H9 (cell line): ENCODE results near the gene CPXM1. TPM values are rescaled to one million over a fixed set of nuclear protein-coding genes. Genes with fewer than 3 reads are reported as not detected.
A peak's percentile ranks its signal among the peaks of the same experiment; 100 is the strongest.

Experiments
- DNase-seq: peaks from one replicate; pipeline ENCODE4 v3.0.0-alpha.2; 2017
- H2AFZ ChIP-seq: one replicate; pipeline ENCODE4 v1.6.1; 2013; ENCODE audit warnings: mild to moderate bottlenecking, low read length, control low read depth, moderate library complexity
- H2AK5ac ChIP-seq: 2 replicates; pipeline ENCODE4 v1.6.1; 2013; ENCODE audit warnings: low read length, control low read depth, mixed read lengths; ENCODE audit not compliant: insufficient read length
- H2BK120ac ChIP-seq: one replicate; pipeline ENCODE4 v1.6.1; 2013; ENCODE audit warnings: low read depth, mild to moderate bottlenecking, low read length, control low read depth, inconsistent platforms; ENCODE audit not compliant: poor library complexity, severe bottlenecking
- H2BK12ac ChIP-seq: 2 replicates; pipeline ENCODE4 v1.6.1; 2013; ENCODE audit warnings: low read length, control low read depth, mixed read lengths, low read depth; ENCODE audit not compliant: insufficient read length
- H2BK15ac ChIP-seq: 2 replicates; pipeline ENCODE4 v1.6.1; 2013; ENCODE audit warnings: low read depth, low read length, control low read depth
- H2BK20ac ChIP-seq: one replicate; pipeline ENCODE4 v1.6.1; 2013; ENCODE audit warnings: low read depth, mild to moderate bottlenecking, low read length, control low read depth, inconsistent platforms; ENCODE audit not compliant: poor library complexity, severe bottlenecking
- H2BK5ac ChIP-seq: 2 replicates; pipeline ENCODE4 v1.6.1; 2013; ENCODE audit warnings: low read length, control low read depth, mixed read lengths; ENCODE audit not compliant: insufficient read length
- H3K14ac ChIP-seq: 2 replicates; pipeline ENCODE4 v1.6.1; 2013; ENCODE audit warnings: low read length, control low read depth; ENCODE audit not compliant: insufficient read depth
- H3K18ac ChIP-seq: 2 replicates; pipeline ENCODE4 v1.6.1; 2013; ENCODE audit warnings: low read depth, mild to moderate bottlenecking, mixed read lengths, low read length, control low read depth; ENCODE audit not compliant: insufficient read length
- H3K23ac ChIP-seq: 2 replicates; pipeline ENCODE4 v1.6.1; 2013; ENCODE audit warnings: low read length, control low read depth, mixed read lengths, low read depth; ENCODE audit not compliant: insufficient read length
- H3K23me2 ChIP-seq: 2 replicates; pipeline ENCODE4 v1.6.1; 2013; ENCODE audit warnings: low read depth, mild to moderate bottlenecking, mixed read lengths, low read length, control low read depth; ENCODE audit not compliant: insufficient read length, poor library complexity, severe bottlenecking
- H3K27ac ChIP-seq: 2 replicates; pipeline ENCODE4 v1.5.1; 2013; ENCODE audit warnings: low read length, control low read depth, mixed read lengths, low read depth; ENCODE audit not compliant: insufficient read length
- H3K27me3 ChIP-seq: 2 replicates; pipeline ENCODE4 v1.6.1; 2013; ENCODE audit warnings: low read length, control low read depth, inconsistent platforms; ENCODE audit not compliant: insufficient read depth
- H3K4ac ChIP-seq: 2 replicates; pipeline ENCODE4 v1.6.1; 2013; ENCODE audit warnings: low read depth, mild to moderate bottlenecking, control low read depth, inconsistent platforms, low read length, moderate library complexity
- H3K4me1 ChIP-seq: 2 replicates; pipeline ENCODE4 v1.6.1; 2013; ENCODE audit warnings: low read length, control low read depth, inconsistent platforms; ENCODE audit not compliant: insufficient read depth
- H3K4me2 ChIP-seq: 2 replicates; pipeline ENCODE4 v1.6.1; 2013; ENCODE audit warnings: low read length, control low read depth, mixed read lengths; ENCODE audit not compliant: insufficient read length, insufficient read depth
- H3K56ac ChIP-seq: 2 replicates; pipeline ENCODE4 v1.6.1; 2013; ENCODE audit warnings: low read depth, mild to moderate bottlenecking, mixed read lengths, low read length, control low read depth; ENCODE audit not compliant: insufficient read length
- H3K79me1 ChIP-seq: 2 replicates; pipeline ENCODE4 v1.6.1; 2013; ENCODE audit warnings: low read depth, mild to moderate bottlenecking, moderate library complexity, low read length, control low read depth, inconsistent platforms; ENCODE audit not compliant: insufficient read depth, poor library complexity, severe bottlenecking
- H3K79me2 ChIP-seq: 2 replicates; pipeline ENCODE4 v1.6.1; 2013; ENCODE audit warnings: low read length, control low read depth, inconsistent platforms; ENCODE audit not compliant: insufficient read depth
- H3K9ac ChIP-seq: 2 replicates; pipeline ENCODE4 v1.6.1; 2013; ENCODE audit warnings: low read length, control low read depth, mixed read lengths; ENCODE audit not compliant: insufficient read length; ENCODE audit errors: extremely low read depth
- H3K9me3 ChIP-seq: one replicate; pipeline ENCODE4 v1.6.1; 2013; ENCODE audit warnings: low read depth, low read length, inconsistent platforms; ENCODE audit not compliant: control insufficient read depth
- H3T11ph ChIP-seq: one replicate; pipeline ENCODE4 v1.6.1; 2013; ENCODE audit warnings: mild to moderate bottlenecking, low read length, control low read depth, inconsistent platforms
- H4K20me1 ChIP-seq: one replicate; pipeline ENCODE4 v1.6.1; 2013; ENCODE audit not compliant: control insufficient read depth, insufficient read length, insufficient read depth
- H4K5ac ChIP-seq: 2 replicates; pipeline ENCODE4 v1.6.1; 2013; ENCODE audit warnings: low read depth, mild to moderate bottlenecking, mixed read lengths, low read length, control low read depth; ENCODE audit not compliant: insufficient read length
- H4K8ac ChIP-seq: replicated peaks from 2 replicates; pipeline ENCODE4 v1.6.1; 2013; ENCODE audit warnings: low read length, control low read depth, mixed read lengths, low read depth; ENCODE audit not compliant: insufficient read length
- H4K91ac ChIP-seq: 2 replicates; pipeline ENCODE4 v1.6.1; 2013; ENCODE audit warnings: low read depth, mild to moderate bottlenecking, moderate library complexity, mixed read lengths, low read length, control low read depth; ENCODE audit not compliant: insufficient read length
- H3K27ac Mint-ChIP-seq, 3 experiments: 2 replicates in 2 of 3; 3 replicates in 1 of 3; pipeline ENCODE4 v1.8.0; 2020 to 2021; ENCODE audit warnings: mixed read lengths in 3 of 3, mild to moderate bottlenecking in 1 of 3, moderate library complexity in 1 of 3
- H3K27me3 Mint-ChIP-seq: 2 replicates; pipeline ENCODE4 v1.8.0; 2021; ENCODE audit warnings: low read depth, mild to moderate bottlenecking, moderate library complexity, mixed read lengths
- H3K36me3 Mint-ChIP-seq, 3 experiments: 2 replicates in 2 of 3; 3 replicates in 1 of 3; pipeline ENCODE4 v1.8.0; 2020 to 2021; ENCODE audit warnings: low read depth in 3 of 3, mixed read lengths in 3 of 3; ENCODE audit not compliant: insufficient read depth in 1 of 3
- H3K4me1 Mint-ChIP-seq, 2 experiments: 2 replicates each; pipeline ENCODE4 v1.8.0; 2020; ENCODE audit warnings: mixed read lengths in 2 of 2
- H3K4me3 Mint-ChIP-seq, 2 experiments: 2 replicates in 1 of 2; 3 replicates in 1 of 2; pipeline ENCODE4 v1.8.0; 2020 to 2021; ENCODE audit warnings: mild to moderate bottlenecking in 2 of 2, mixed read lengths in 2 of 2, moderate library complexity in 1 of 2
- H3K9me3 Mint-ChIP-seq, 2 experiments: 2 replicates in 1 of 2; 3 replicates in 1 of 2; pipeline ENCODE4 v1.8.0; 2020; ENCODE audit warnings: mild to moderate bottlenecking in 2 of 2, mixed read lengths in 2 of 2, moderate library complexity in 1 of 2
- CTCF ChIP-seq: fragments of 200-600 bp; sonication (generic); conservative IDR thresholded peaks from 3 replicates; pipeline ENCODE4 v1.8.0; 2021; ENCODE audit warnings: antibody characterized with exemption, mild to moderate bottlenecking
- WGBS: extraction: QIAGEN DNeasy Blood & Tissue Kit; methylation state at CpG from one replicate; pipeline ENCODE4 v1.1.7; 2013; ENCODE audit warnings: missing lambda C conversion rate, low lambda C conversion rate, mixed read lengths; ENCODE audit not compliant: insufficient read length; ENCODE audit errors: extremely low coverage; 5-methylcytosine and 5-hydroxymethylcytosine counted together
- total RNA-seq: library from RNA; stranded (reverse); gene quantifications from 2 replicates; pipeline ENCODE4 v1.2.1, GENCODE V29; 2021

CPXM1 gene
- total RNA-seq, 1 experiment from 2014 or later: 69.0 TPM

- Histone ChIP-seq H3K18ac (no peak overlapping the region), H3K9me3 (no peaks in the 10 kb centered on the region), H3K79me1 (no peaks in the 10 kb centered on the region), H3K23ac (no peak overlapping the region), H2AFZ (no peak overlapping the region), H4K5ac (no peak overlapping the region), H4K91ac (no peak overlapping the region), H3K23me2 (peaks cover 28% of the 10 kb centered on the region), H3K9ac (no peak overlapping the region), H2BK120ac (no peak overlapping the region), H2BK5ac (no peak overlapping the region), H3K27ac (no peak overlapping the region), H2BK15ac (no peak overlapping the region), H4K8ac (no peak overlapping the region), H4K20me1 (no peaks in the 10 kb centered on the region), H3K79me2 (no peaks in the 10 kb centered on the region), H2BK12ac (no peak overlapping the region), H3K4me2 (peak overlapping the region; percentile 55), H3K27me3 (peaks cover 48% of the 10 kb centered on the region), H2AK5ac (no peak overlapping the region), H3K14ac (no peak overlapping the region; the same call in 1 of the 2 replicates), H2BK20ac (no peak overlapping the region), H3T11ph (no peak overlapping the region), H3K56ac (no peak overlapping the region), H3K4me1 (no peaks in the 10 kb centered on the region; the same call in 1 of the 2 replicates), H3K4ac (no peak overlapping the region)
- H3K4me3 Mint-ChIP-seq: peak overlapping the region in 1 of 2 experiments; percentile 57; a peak in 3 of 5 replicates
- no peak for TF ChIP-seq CTCF
- H3K4me1 Mint-ChIP-seq: peaks cover 28 to 45% of the 10 kb centered on the region in 2 experiments
- no peak overlapping the region for H3K27ac Mint-ChIP-seq
- no peaks in the 10 kb centered on the region; a peak in 2 of 5 replicates for H3K9me3 Mint-ChIP-seq
- DNase-seq: peak; percentile 78
- H3K27me3 Mint-ChIP-seq: peaks cover 88% of the 10 kb centered on the region
- no CpG with 5 or more reads among the region's 10 CpGs for WGBS
- no peaks in the 10 kb centered on the region; a peak in 1 of 7 replicates for H3K36me3 Mint-ChIP-seq
Measured at GRCh38 chr20:2748551-2749342, 51.7 kb downstream of the CPXM1 start.
